WTC11 (cell line): ENCODE data around the gene VSTM2L. TPM values are rescaled to one million over a fixed set of nuclear protein-coding genes. Genes with fewer than 3 reads are reported as not detected.

Source experiments
- ATAC-seq: fragments of 200-7000 bp; cut with Tn5 transposase; 2 replicates; pipeline ENCODE4 v1.10.0; 2021; ENCODE audit warnings: mild to moderate bottlenecking, moderate library complexity
- CTCF ChIA-PET: fragments of 300-600 bp; sonication (Branson Sonifier 250); formaldehyde crosslinking; loops from one replicate; lab custom pipeline; 2021; ENCODE audit warnings: antibody characterized with exemption; lab: Charles Lee
- POLR2A ChIA-PET: fragments of 350-600 bp; sonication (Branson Sonifier 250); formaldehyde crosslinking; loops from one replicate; lab custom pipeline; 2021; ENCODE audit warnings: antibody characterized with exemption; lab: Charles Lee
- DNase-seq: peaks from one replicate; pipeline ENCODE4 v3.0.0; 2021; ENCODE audit warnings: low spot score
- H3K27ac Mint-ChIP-seq: 2 replicates; pipeline ENCODE4 v1.8.0; 2021; ENCODE audit warnings: mixed read lengths
- H3K27me3 Mint-ChIP-seq: 2 replicates; pipeline ENCODE4 v1.8.0; 2021; ENCODE audit warnings: low read depth, mild to moderate bottlenecking, moderate library complexity, mixed read lengths
- H3K36me3 Mint-ChIP-seq: 2 replicates; pipeline ENCODE4 v1.8.0; 2021; ENCODE audit warnings: mixed read lengths
- H3K4me1 Mint-ChIP-seq: 2 replicates; pipeline ENCODE4 v1.8.0; 2022; ENCODE audit warnings: mixed read lengths
- H3K4me3 Mint-ChIP-seq: 2 replicates; pipeline ENCODE4 v1.8.0; 2021; ENCODE audit warnings: mild to moderate bottlenecking, moderate library complexity, mixed read lengths
- H3K9me3 Mint-ChIP-seq: 2 replicates; pipeline ENCODE4 v1.8.0; 2021; ENCODE audit warnings: mixed read lengths
- ATF1 ChIP-seq: sonication (generic); formaldehyde crosslinking; IDR thresholded peaks from 2 replicates; pipeline ENCODE4 v1.8.1; 2023; ENCODE audit warnings: mild to moderate bottlenecking, moderate library complexity, missing genetic modification reagents
- CREM ChIP-seq: sonication (generic); formaldehyde crosslinking; IDR thresholded peaks from 2 replicates; pipeline ENCODE4 v1.8.1; 2022; ENCODE audit warnings: mild to moderate bottlenecking, missing genetic modification reagents, moderate library complexity
- JUN ChIP-seq: sonication (generic); formaldehyde crosslinking; IDR thresholded peaks from 2 replicates; pipeline ENCODE4 v1.8.0; 2023; ENCODE audit warnings: mild to moderate bottlenecking, missing genetic modification reagents
- TCF7 ChIP-seq: sonication (generic); formaldehyde crosslinking; IDR thresholded peaks from 2 replicates; pipeline ENCODE4 v1.8.0; 2022; ENCODE audit warnings: mild to moderate bottlenecking, low read depth, missing genetic modification reagents, moderate library complexity
- TEAD1 ChIP-seq: sonication (generic); formaldehyde crosslinking; IDR thresholded peaks from 2 replicates; pipeline ENCODE4 v1.8.0; 2022; ENCODE audit warnings: mild to moderate bottlenecking, missing genetic modification reagents
- TEAD4 ChIP-seq: sonication (generic); formaldehyde crosslinking; IDR thresholded peaks from 2 replicates; pipeline ENCODE4 v1.8.0; 2022; ENCODE audit warnings: mild to moderate bottlenecking, missing genetic modification reagents
- TP53 ChIP-seq: sonication (generic); formaldehyde crosslinking; IDR thresholded peaks from 2 replicates; pipeline ENCODE4 v1.8.1; 2023; ENCODE audit warnings: mild to moderate bottlenecking, missing genetic modification reagents
- ZBTB21 ChIP-seq: sonication (generic); formaldehyde crosslinking; IDR thresholded peaks from 2 replicates; pipeline ENCODE4 v1.8.1; 2023; ENCODE audit warnings: mild to moderate bottlenecking, missing genetic modification reagents, borderline replicate concordance
- ZNF121 ChIP-seq: sonication (generic); formaldehyde crosslinking; IDR thresholded peaks from 2 replicates; pipeline ENCODE4 v1.8.0; 2023; ENCODE audit warnings: missing genetic modification reagents
- ZNF138 ChIP-seq: sonication (generic); formaldehyde crosslinking; conservative IDR thresholded peaks from 2 replicates; pipeline ENCODE4 v1.8.1; 2022; ENCODE audit warnings: mild to moderate bottlenecking, moderate library complexity, missing genetic modification reagents
- ZNF317 ChIP-seq: sonication (generic); formaldehyde crosslinking; IDR thresholded peaks from 2 replicates; pipeline ENCODE4 v1.8.1; 2023; ENCODE audit warnings: low read depth, mild to moderate bottlenecking, moderate library complexity, missing genetic modification reagents, borderline replicate concordance
- total RNA-seq: library from RNA; stranded (reverse); gene quantifications from 3 replicates; pipeline ENCODE4 v1.2.3, GENCODE V29; 2021
- TF ChIP-seq, protein P1 (sequence below): sonication (generic); formaldehyde crosslinking; IDR thresholded peaks from 2 replicates; pipeline ENCODE4 v1.8.0; 2022; ENCODE audit warnings: missing genetic modification reagents
- TF ChIP-seq, protein P2 (sequence below): sonication (generic); formaldehyde crosslinking; IDR thresholded peaks from 2 replicates; pipeline ENCODE4 v1.8.1; 2022; ENCODE audit warnings: low read depth, mild to moderate bottlenecking, moderate library complexity, missing genetic modification reagents, borderline replicate concordance
- TF ChIP-seq, protein P3 (sequence below): fragments of 250-450 bp; sonication (Bioruptor Pico); IDR thresholded peaks from 2 replicates; pipeline ENCODE4 v1.9.0; 2021; ENCODE audit warnings: mild to moderate bottlenecking
- TF ChIP-seq, protein P4 (sequence below): sonication (generic); formaldehyde crosslinking; IDR thresholded peaks from 2 replicates; pipeline ENCODE4 v1.8.0; 2022; ENCODE audit warnings: mild to moderate bottlenecking, missing genetic modification reagents
- TF ChIP-seq, protein P5 (sequence below): sonication (generic); formaldehyde crosslinking; IDR thresholded peaks from 2 replicates; pipeline ENCODE4 v1.8.0; 2022; ENCODE audit warnings: mild to moderate bottlenecking, missing genetic modification reagents
- TF ChIP-seq, protein P6 (sequence below): fragments of 250-450 bp; sonication (Bioruptor Pico); conservative IDR thresholded peaks from 2 replicates; pipeline ENCODE4 v1.9.0; 2021; ENCODE audit warnings: mild to moderate bottlenecking
- TF ChIP-seq, protein P7 (sequence below): fragments of 250-450 bp; sonication (Bioruptor Pico); IDR thresholded peaks from 2 replicates; pipeline ENCODE4 v1.9.0; 2021; ENCODE audit warnings: moderate library complexity, mild to moderate bottlenecking, inconsistent platforms, borderline replicate concordance
- TF ChIP-seq, protein P8 (sequence below): sonication (generic); formaldehyde crosslinking; IDR thresholded peaks from 2 replicates; pipeline ENCODE4 v1.8.1; 2022; ENCODE audit warnings: mild to moderate bottlenecking, moderate library complexity, missing genetic modification reagents

The VSTM2L gene
- total RNA-seq, 1 experiment from 2014 or later = 1.9 TPM

DNA sequence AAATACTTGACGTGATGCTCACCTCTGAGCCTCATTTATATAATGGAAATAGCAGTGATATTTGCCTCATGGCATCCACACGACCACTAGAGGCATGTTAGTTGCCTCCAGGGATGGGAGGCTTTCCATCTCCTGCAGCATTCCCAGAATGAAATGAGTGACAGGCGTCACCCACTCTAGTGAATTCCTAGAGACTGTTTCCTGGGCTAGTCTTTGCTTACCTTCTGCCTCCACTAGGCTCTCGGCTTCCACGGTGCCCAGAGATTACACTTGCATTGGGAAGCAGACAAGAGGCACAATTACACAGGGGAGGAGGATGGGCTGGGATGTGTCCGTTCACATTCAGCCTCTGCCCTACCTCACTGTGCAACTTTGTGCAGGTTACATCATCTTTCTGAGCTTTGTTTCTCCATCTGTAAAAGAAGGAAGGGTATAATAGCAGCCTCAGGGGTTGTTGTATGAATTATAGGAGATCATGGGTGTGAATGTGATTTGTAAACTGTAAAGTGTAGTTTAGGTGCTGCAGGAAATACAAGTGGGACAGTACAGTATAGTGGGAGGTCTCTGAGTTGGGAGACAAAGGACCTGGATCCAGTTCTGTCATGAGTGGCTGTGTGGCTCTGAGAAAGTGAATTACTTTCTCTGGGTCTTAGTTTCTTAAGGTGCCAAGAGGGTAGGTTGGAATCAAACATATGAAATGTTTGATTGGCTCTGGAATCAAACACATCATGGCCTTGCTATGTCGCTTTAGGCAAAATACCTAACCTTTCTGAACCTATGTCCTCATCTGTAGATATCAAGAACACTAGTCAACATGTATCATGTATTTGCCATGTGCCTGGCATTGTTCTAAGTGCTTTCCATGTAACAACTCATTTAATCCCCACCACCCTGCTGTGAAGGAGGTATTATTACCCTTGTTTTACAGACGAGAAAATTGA, 3.6 kb upstream of the VSTM2L start (continued):
- TF ChIP-seq, protein P1, sequence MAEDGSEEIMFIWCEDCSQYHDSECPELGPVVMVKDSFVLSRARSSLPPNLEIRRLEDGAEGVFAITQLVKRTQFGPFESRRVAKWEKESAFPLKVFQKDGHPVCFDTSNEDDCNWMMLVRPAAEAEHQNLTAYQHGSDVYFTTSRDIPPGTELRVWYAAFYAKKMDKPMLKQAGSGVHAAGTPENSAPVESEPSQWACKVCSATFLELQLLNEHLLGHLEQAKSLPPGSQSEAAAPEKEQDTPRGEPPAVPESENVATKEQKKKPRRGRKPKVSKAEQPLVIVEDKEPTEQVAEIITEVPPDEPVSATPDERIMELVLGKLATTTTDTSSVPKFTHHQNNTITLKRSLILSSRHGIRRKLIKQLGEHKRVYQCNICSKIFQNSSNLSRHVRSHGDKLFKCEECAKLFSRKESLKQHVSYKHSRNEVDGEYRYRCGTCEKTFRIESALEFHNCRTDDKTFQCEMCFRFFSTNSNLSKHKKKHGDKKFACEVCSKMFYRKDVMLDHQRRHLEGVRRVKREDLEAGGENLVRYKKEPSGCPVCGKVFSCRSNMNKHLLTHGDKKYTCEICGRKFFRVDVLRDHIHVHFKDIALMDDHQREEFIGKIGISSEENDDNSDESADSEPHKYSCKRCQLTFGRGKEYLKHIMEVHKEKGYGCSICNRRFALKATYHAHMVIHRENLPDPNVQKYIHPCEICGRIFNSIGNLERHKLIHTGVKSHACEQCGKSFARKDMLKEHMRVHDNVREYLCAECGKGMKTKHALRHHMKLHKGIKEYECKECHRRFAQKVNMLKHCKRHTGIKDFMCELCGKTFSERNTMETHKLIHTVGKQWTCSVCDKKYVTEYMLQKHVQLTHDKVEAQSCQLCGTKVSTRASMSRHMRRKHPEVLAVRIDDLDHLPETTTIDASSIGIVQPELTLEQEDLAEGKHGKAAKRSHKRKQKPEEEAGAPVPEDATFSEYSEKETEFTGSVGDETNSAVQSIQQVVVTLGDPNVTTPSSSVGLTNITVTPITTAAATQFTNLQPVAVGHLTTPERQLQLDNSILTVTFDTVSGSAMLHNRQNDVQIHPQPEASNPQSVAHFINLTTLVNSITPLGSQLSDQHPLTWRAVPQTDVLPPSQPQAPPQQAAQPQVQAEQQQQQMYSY = no peak

DNA sequence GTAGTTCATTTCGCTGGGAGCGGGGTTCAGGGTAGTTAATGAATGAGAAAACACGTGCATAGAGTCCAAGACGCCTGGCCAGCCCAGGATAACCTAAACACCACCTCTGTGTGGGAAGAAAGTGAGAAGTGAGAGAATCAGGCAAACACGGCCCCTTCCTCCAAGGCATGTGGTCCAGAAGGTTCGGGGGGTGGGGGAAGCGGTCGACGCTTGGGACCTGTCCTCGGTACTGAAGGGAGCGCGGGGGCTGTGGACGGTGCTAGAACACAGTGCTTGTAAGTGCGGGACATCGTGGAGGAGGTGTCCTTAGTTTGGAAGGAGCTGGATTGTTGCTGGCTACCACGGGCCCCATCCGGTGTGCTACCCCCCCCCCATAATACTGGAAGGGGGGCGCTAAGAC, 1.7 kb upstream of the VSTM2L start:
- H3K27me3 Mint-ChIP-seq = peaks cover 25% of the 10 kb centered on the region
- H3K4me3 Mint-ChIP-seq = no peak overlapping the region
- H3K27ac Mint-ChIP-seq = no peak overlapping the region
- DNase-seq (peak; percentile 69), ATAC-seq (peak; percentile 37)
- POLR2A ChIA-PET = no interaction called here
- no peaks in the 10 kb centered on the region for H3K36me3 Mint-ChIP-seq
- no peaks in the 10 kb centered on the region for H3K9me3 Mint-ChIP-seq
- CTCF ChIA-PET = interaction anchor here (1.0 to 2.3 kb wide), 7 partner anchors 9 to 337 kb away, joined by 3 to 16 read pairs (median 5); no protein-coding TSS in a partner anchor
- peaks cover 23% of the 10 kb centered on the region for H3K4me1 Mint-ChIP-seq
- TF ChIP-seq, protein P2, sequence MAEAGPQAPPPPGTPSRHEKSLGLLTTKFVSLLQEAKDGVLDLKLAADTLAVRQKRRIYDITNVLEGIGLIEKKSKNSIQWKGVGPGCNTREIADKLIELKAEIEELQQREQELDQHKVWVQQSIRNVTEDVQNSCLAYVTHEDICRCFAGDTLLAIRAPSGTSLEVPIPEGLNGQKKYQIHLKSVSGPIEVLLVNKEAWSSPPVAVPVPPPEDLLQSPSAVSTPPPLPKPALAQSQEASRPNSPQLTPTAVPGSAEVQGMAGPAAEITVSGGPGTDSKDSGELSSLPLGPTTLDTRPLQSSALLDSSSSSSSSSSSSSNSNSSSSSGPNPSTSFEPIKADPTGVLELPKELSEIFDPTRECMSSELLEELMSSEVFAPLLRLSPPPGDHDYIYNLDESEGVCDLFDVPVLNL (CRISPR knock-in tag) = no peak
- peak; percentile 64; the same call in 1 of the 2 replicates for TF ChIP-seq TEAD4 (CRISPR knock-in tag)
- TF ChIP-seq, protein P3, sequence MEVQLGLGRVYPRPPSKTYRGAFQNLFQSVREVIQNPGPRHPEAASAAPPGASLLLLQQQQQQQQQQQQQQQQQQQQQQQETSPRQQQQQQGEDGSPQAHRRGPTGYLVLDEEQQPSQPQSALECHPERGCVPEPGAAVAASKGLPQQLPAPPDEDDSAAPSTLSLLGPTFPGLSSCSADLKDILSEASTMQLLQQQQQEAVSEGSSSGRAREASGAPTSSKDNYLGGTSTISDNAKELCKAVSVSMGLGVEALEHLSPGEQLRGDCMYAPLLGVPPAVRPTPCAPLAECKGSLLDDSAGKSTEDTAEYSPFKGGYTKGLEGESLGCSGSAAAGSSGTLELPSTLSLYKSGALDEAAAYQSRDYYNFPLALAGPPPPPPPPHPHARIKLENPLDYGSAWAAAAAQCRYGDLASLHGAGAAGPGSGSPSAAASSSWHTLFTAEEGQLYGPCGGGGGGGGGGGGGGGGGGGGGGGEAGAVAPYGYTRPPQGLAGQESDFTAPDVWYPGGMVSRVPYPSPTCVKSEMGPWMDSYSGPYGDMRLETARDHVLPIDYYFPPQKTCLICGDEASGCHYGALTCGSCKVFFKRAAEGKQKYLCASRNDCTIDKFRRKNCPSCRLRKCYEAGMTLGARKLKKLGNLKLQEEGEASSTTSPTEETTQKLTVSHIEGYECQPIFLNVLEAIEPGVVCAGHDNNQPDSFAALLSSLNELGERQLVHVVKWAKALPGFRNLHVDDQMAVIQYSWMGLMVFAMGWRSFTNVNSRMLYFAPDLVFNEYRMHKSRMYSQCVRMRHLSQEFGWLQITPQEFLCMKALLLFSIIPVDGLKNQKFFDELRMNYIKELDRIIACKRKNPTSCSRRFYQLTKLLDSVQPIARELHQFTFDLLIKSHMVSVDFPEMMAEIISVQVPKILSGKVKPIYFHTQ (CRISPR knock-in tag) = no peak
- TF ChIP-seq, protein P4, sequence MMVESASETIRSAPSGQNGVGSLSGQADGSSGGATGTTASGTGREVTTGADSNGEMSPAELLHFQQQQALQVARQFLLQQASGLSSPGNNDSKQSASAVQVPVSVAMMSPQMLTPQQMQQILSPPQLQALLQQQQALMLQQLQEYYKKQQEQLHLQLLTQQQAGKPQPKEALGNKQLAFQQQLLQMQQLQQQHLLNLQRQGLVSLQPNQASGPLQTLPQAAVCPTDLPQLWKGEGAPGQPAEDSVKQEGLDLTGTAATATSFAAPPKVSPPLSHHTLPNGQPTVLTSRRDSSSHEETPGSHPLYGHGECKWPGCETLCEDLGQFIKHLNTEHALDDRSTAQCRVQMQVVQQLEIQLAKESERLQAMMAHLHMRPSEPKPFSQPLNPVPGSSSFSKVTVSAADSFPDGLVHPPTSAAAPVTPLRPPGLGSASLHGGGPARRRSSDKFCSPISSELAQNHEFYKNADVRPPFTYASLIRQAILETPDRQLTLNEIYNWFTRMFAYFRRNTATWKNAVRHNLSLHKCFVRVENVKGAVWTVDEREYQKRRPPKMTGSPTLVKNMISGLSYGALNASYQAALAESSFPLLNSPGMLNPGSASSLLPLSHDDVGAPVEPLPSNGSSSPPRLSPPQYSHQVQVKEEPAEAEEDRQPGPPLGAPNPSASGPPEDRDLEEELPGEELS (CRISPR knock-in tag) = peak; percentile 61; the same call in 1 of the 2 replicates
- no peak for TF ChIP-seq ZBTB21 (CRISPR knock-in tag)
- TF ChIP-seq, protein P5, sequence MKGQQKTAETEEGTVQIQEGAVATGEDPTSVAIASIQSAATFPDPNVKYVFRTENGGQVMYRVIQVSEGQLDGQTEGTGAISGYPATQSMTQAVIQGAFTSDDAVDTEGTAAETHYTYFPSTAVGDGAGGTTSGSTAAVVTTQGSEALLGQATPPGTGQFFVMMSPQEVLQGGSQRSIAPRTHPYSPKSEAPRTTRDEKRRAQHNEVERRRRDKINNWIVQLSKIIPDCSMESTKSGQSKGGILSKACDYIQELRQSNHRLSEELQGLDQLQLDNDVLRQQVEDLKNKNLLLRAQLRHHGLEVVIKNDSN = peak; percentile 57; the same call in 1 of the 2 replicates
- peak; percentile 77; the same call in 1 of the 2 replicates for TF ChIP-seq TP53
- TF ChIP-seq, protein P6, sequence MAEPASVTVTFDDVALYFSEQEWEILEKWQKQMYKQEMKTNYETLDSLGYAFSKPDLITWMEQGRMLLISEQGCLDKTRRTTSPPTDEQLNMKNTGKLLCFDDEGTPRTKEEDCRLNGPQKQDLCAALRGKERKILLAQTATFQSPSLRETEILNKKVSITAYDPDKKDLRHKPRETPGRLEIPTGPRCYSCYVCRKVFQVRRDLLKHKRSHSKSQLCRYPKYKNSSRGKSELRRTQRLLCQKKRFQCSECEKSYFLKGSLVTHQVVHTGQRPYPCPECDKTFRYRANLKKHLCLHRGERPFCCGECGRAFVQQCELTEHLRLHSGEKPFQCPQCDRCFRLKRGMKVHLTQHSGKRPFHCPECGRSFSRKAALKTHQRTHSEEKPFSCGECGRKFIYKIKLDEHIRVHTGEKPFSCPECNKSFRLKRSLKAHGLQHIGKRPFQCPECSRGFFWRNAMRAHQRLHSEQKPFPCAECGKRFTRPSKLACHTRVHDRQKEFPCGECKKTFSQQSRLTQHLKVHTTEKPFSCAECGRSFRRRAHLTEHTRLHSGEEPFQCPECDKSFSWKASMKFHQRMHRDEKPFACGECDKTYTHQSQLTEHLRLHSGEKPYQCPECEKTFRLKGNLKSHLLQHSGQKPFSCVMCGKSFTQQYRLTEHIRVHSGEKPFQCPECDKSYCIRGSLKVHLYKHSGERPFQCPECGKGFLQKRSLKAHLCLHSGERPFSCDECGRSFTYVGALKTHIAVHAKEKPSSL (CRISPR knock-in tag) = no peak
- TF ChIP-seq, protein P7, sequence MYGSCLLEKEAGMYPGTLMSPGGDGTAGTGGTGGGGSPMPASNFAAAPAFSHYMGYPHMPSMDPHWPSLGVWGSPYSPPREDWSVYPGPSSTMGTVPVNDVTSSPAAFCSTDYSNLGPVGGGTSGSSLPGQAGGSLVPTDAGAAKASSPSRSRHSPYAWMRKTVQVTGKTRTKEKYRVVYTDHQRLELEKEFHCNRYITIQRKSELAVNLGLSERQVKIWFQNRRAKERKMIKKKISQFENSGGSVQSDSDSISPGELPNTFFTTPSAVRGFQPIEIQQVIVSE = no peak
- TF ChIP-seq CREM (CRISPR knock-in tag) = 0 out of 2 replicates have a peak, but pooled peaks have one; percentile 57
- 0 out of 2 replicates have a peak, but pooled peaks have one; percentile 43 for TF ChIP-seq ZNF138
- TF ChIP-seq JUN (CRISPR knock-in tag) = peak; percentile 73; the same call in 1 of the 2 replicates
- no peak for TF ChIP-seq TCF7 (CRISPR knock-in tag)
- 0 out of 2 replicates have a peak, but pooled peaks have one; percentile 29 for TF ChIP-seq ZNF121 (CRISPR knock-in tag)
- TF ChIP-seq ATF1 = peak; percentile 70
- TF ChIP-seq TEAD1 (CRISPR knock-in tag) = no peak
- TF ChIP-seq, protein P8, sequence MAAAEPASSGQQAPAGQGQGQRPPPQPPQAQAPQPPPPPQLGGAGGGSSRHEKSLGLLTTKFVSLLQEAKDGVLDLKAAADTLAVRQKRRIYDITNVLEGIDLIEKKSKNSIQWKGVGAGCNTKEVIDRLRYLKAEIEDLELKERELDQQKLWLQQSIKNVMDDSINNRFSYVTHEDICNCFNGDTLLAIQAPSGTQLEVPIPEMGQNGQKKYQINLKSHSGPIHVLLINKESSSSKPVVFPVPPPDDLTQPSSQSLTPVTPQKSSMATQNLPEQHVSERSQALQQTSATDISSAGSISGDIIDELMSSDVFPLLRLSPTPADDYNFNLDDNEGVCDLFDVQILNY = no peak
- TF ChIP-seq ZNF317 = 0 out of 2 replicates have a peak, but pooled peaks have one; percentile 18
